Measurements from ENCODE around the gene VDR.

- TF ChIP-seq CTCF (IDR thresholded peaks at IDR 0.05) (no peak), EP300 (IDR thresholded peaks at IDR 0.05) (no peak)
Measured at GRCh38 chr12:47902131-47902639, 2.6 kb downstream of the VDR start.

Data from suprapubic skin (tissue), 3 donors.